GM21390 (cell line): Measurements from ENCODE around the gene HDAC4.

Source experiments
- ATAC-seq: cut with Tn5 transposase; IDR thresholded peaks from one replicate; pipeline ENCODE4 v1.9.1; 2021; ENCODE audit not compliant: unreplicated experiment

Gene HDAC4

DNA sequence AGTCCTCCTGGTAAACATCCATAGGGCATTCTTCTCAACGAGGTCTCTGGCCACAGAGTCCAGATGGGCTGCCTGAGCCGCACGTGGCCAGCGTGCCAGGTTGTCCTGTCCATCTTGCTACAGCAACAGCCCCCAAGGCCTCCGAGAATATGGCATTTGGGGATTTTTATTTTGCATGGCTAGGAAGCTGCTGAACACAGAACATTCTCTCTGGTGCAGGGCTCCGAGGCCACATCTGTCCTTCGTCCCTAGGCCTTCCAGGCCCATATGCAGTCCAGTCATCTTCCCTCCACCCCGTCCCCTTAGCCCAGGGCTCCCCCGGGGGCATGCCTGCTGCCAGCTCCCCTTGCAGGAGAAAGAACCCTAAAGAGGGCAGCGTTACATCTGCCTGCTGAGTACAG, 2.3 kb downstream of the HDAC4 start:
- no peak for ATAC-seq

DNA sequence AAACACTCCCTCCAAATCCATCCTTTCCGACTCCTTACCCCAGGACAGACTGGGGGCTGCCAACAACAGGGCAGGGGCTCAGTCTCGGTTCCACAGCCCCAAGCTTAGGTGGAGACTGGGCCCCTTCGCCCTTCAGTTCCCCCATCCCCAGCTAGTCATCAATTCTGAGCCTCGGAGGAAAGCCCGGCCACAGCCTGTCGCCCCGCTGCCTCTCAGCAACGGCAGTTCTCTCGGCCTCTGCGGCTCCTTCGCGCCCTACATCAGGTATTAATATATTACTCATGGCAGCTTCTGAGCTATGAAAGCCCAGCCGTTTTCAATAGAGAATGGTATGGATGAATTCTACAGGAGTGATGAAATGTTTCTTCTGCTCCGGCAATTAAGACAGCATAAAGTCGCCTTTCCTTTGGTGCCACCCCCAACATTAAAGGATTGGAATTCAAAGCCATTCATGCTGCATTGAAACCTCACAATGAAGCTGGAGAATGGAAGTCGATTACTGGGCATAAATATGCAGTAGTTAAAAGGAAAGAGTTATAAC, 2.8 kb downstream of the HDAC4 start:
- no peak for ATAC-seq

DNA sequence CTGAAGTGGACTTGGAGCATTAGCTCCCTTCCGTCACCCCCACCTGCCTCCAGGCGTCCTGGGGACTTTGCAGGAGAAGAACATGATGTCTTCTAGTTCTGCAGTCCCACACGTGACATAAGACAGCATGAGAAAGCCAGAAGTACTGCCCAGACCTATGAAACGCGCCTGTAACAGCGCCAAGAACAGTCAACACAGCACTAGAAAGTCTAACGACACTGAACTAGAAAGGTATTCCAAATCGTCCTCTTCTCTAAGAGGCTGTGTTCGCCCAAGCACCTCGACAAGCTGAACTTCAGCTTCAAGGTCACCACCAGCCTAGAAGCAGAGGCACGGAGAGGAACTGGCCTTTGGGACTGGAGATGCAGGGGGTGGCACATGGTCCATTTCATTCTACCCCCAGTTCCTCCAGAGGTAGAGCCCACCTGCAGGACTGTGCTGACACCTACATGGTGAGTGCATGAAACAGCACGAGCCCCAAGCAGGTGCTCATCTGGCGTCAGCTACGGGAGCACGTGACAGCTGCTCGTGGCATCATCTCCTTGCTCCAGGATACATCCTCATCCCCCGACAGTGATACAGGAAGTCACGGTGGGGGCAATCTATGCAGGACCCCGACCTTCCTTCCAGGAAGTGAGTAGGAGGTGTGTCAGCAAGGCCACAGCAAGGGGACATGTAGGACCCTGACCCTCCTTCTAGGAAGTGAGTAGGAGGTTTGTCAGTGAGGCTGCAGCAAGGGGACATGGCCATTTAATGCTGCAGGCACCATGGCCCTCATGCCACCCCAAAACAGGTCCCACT, 3.7 kb downstream of the HDAC4 start:
- ATAC-seq: no peak

DNA sequence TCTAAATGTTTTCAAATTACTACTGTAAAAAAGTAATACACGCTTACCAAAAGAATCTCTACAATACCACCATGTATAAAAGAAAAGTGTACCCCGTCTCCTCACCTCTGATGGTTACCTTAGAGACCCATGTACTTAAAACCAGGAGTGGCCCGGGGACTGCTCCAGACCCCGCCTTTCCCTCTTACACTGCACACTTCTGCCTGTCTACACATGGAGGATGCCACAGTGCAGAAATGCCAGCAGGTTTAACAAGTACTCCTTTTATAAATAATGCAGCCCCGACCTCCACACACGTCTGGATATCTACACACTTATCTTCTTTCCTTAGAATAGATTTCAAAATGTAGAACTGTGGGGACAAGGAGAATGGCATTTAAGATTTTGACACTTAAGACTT, 5.3 kb downstream of the HDAC4 start:
- ATAC-seq: no peak

DNA sequence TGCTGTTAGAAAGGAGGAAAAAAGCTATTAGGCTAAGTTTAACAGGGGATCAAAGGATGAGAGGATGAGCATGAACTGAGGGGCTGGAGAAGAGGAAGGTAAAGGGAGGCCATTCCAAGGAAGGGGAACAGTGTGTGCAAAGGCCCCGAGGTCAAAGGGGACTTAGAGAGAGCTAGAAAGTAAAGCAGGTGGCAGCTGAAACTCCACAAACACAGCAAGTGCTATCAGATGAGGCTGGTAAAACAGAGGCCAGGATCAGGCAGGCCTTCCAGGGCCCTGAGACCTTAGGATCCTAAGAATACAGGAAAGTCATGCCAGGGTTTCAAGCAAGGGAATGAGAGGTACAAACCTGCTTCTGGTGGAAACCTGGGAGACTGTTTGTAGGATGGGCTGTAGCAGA, 5.8 kb downstream of the HDAC4 start:
- no peak for ATAC-seq

DNA sequence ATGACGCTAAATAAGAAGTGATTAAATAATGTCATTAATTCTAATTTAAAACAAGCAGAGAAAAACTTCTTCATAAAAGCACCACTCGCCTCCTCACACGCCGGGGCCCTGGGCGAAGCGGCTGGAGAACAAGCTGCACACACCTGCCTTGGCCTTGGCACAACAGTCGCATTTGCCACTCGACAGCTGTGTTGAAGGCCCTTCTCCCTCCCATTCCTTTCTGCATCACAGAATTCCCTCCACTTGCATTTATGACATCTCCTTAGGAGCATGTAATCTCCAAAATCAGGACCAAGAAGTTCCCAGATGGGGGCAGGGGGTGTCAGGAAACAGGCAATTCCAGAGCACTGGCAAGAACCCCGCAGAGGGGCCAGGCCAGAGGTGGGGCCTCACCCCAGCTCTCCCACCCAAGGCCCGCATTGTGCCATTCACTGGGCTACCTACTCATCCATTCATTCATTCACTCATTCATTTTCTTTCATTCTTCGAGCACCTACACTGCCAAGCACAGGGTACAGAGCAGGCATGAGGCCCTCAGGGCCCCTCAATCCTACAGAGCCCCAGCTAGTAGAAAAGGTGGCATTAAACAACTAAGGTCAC, 6.4 kb downstream of the HDAC4 start:
- no peak for ATAC-seq

DNA sequence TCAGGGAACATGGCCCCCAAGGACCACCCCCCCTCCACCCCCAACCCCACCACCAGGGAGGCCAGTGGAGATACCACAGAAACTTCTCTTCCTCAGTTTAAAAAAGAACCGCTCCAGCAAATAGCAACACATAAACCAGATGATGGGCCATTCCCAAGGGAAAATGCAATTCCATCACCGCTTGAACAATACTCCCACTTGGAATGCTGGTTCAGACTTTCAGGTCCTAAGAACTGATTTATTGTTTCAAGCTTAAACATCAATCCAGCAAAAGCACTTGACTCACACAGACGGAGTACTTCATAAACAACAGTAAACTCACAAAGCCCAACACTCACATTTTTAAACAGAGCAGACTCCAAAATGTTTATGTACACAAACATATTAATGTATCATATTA, 6.9 kb downstream of the HDAC4 start:
- no peak for ATAC-seq

DNA sequence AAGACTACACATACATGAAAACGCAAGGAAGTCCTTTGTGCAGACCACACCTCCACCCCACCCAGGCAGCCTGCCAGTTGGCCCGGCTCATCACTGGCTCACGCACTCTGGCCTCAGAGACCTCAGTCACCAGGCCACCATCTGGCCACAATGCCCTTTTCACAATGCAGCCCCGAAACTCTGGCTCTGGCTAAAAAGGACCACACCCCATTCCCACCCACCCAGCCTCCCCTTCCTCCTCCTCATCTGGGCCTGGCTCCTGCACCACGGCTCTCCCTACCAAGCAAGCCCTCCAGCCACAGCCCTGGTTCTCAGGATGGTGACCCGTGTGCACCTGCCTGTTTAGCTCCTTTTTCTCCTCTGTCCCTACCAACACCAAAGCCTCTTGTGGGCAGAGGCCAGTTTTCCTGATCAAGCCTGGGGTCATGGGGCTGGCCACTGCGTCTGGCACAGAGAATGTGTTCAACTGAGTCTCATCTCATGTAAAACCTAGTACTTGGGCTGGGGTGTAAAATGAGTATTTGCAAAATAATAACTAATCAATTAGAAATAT, 7.4 kb downstream of the HDAC4 start:
- ATAC-seq: no peak

DNA sequence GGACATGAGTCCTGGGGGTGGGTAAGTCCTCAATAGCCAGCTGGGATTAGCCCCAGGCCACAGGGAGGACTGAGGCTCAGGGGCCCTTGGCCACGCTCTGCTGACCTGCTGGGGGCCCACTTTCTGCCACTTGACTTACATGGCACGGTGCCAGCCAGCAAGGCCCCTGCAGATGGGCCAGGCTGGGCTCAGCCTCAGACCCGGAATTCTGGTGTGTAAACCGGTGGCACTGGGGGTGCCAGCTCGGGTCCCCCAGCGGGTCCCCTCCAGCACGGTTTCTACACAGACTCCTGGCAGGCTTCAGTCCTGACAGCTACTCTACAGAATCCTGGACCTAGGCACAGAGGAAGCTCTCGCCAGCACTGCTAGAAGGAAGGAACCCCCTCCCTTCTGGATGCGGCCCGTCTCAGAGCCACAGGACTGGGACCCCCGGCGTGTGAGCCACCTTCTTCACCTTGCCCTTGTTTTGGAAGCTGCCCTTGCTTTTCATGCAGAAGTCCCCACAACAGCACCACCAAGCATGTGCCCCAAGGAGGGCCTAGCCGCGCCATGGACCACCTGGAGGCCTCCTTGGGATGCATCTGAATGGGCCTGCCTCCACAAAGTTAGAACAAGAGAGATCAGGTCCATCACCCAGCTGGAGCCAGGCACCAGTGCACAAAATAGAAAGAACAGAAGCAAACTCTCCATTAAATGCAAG, 8.0 kb downstream of the HDAC4 start:
- no peak for ATAC-seq

DNA sequence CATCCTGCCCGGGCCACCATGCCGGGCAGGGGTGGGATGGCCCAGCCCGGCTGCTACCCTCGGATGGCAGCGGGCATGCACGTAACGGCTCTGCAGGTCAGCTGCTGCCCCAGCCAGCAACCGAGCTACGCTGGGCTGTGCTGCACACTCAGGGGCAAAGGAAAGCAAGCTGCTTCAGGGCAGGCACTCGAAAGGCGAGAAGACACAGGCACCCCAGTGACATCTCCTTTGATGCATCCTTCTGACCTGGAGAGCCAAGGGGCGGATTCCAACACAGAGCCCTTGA, 8.8 kb downstream of the HDAC4 start:
- no peak for ATAC-seq

DNA sequence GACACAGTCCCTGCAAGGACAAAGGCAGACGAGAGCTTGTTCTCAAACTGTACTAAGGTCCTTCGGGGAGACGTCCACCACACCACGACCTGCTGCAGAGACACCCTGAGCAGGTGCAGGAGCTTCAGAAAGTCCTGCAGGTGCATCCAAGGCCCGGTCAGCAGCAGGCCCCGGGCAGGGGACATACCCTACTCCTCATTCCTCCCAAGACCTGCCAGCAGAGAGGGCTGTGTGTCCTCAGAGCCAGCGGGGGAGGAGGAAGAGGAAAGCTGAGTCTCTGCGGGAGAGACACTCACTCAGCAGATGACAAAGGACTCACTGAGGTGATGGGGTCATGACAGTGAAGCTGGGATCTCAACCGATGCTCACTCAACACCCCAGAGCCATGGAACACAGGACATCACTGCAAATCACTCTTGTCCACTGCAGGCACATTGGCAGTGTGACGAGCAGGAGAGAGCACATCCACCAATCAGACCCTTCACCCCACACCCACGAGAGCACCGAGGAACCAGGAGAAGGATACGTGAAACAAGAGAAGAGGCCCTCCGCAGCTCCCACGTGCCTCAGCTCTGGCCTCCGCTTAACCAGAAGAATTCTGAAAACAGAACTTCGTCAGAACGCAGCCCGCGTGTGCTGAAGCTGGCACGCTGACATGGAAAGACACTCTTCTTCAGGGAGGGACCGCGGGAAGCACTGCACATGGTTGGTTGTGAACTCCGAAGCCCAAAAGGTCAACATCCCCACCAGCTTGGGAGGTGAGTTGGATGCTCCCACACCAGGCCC, 9.3 kb downstream of the HDAC4 start:
- no peak for ATAC-seq

DNA sequence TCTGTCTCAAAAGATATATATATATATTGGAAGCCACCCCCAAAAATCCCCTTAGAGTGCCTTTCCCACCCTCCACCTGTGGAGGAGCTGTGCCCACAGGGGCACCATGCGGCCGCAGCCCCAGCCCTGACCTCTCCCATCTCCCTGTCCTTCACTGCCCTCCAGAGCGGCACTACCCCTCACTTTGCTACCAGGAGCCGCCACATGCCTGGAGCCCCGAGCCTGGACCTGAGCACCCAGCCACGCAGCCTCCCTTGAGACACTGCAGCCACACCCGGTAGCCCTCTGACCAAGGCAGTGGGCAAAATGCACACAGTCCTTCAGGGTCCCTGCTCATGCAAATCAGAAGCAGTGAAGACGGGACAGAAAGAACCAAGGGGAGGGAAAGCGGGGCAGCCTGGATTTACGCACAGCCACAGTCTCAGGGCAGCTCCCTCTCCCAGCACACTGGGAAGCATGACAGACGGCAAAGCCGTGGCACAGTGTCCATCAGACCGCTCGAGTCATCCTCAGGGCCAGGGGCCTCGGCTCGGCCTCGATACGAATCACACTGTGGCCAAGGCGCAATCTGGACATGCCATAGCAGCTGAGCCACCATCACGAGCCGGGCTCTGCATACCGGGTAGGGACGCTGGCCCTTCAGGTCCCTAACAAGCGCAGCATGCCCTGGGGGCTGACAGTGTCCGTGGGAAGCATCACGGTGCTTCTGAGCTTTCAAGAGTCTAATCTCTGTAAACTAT, 10.1 kb downstream of the HDAC4 start:
- no peak for ATAC-seq

DNA sequence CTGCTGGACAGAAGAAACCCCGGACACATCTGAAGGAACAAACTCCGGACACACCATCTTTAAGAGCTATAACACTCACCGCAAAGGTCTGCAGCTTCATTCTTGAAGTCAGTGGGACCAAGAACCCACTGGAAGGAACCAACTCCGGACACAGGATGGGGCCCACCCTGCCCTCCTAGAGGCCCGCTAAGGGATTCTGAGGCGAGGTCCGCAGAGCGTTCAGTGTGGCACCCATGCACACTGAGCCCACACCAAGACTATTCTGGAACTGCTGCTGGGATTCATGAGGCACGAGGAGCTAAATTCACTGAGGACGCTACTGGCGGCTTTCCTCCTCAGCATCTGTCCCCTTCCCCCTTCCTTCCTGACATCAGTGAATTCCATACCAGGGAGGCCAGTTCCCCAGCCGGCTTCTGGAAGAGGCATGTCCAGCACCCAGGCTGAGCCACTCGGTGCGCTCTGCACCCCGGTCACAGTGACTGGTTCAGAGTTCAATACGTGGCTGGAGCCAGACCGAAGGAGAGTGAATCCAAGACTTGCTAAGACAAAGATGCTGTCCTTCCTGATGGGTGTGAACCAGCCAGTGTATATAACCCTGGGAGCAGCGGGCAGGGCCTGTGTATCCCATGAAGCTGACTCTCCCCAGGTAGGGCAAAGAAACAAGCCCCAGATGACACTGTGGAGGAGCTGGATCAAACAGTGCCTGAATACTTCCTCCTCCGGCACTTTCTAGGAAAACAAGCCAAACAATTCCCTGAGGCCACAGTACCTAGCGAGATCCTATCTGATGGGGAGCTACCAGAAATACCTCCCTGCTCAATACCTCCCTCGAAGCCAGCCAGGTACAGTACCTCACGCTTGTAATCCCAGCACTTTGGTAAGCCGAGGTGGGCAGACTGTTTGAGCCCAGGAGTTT, 11.1 kb downstream of the HDAC4 start:
- no peak for ATAC-seq

DNA sequence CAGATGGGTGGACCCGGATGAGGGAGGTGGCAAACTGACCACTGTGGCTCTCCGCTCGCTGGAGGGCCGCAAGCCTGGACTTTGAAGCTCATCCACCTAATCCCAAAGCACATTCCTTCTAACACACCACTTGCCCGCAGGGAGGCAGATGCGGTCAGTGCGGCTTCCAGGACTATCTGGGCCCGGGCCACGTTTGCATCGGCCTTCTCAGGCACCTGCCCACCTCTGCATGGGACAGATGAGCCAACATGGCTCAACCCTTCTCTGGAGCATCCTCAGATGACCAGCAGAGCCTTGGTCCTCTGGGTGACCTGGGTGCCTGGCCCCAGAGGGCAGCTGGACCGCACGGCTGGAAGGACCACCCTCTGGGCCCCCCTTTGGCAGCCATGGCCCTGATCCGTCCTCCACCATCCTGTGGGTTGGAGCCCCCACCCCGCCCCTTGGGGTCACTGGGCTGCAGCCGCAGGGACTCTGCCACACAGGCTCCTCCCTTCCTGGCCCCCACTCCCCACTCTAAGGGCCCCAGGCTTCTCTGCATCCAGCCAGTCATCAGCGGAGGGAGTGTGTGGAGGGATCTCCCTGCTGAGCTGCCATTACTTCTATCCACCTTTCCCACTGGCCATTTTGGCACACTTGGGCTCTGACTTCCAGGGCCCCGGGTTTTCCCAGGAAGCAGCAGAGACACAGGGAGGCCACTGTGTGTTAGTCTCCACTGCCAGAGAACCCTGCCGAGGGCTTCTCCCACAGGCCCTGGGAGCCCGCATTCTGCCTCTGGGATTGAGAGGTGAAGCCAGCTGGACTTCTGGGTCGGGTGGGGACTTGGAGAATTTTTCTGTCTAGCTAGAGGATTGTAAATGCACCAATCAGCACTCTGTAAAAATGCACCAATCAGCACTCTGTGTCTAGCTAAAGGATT, 12.3 kb downstream of the HDAC4 start:
- ATAC-seq: no peak

DNA sequence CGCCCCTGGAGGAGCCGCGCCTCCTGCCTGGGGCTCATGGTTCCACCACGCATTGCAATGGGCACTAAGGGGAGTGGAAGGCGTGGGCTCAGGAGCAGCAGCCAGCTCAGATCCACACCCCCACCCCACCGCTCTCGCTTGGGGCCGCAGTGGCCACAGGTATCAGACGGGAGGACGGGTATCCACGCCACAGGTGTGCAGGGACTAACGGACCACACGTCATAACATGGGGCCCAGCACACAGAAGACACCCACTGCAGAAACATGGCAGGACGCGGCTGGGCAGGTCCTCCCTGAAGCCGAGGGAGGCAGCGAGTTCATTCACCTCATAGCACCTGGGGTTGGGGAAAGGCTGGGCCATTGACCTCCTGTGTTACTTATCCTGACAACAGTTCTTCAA, 13.0 kb downstream of the HDAC4 start:
- ATAC-seq: no peak

DNA sequence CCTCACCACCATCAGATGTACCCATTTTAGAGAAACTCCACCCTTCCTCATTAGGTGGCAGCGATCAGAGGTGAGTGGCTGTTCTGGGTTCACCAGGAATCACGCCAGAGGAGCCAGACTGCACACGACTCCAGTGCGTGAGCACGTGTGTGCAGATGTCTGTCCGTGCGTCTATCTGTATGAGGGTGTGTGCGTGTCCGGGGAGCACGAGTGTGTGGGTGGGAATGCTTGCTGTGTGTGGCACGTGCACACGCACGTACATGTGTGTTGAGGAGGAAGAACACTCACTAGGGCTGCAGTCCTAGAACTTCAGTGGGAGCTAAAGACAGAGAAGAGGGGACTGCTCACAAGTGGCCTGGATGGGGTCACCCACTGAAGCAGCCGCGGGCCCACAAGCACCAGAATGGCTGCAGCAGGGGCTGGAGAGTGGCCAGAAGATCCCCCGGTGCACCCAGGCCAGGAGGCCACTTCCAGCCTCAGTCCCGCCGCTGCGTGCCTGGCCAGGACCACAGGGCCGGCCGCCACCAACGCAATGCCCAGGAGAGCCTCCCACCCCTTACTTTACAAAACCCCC, 13.9 kb downstream of the HDAC4 start:
- no peak for ATAC-seq

DNA sequence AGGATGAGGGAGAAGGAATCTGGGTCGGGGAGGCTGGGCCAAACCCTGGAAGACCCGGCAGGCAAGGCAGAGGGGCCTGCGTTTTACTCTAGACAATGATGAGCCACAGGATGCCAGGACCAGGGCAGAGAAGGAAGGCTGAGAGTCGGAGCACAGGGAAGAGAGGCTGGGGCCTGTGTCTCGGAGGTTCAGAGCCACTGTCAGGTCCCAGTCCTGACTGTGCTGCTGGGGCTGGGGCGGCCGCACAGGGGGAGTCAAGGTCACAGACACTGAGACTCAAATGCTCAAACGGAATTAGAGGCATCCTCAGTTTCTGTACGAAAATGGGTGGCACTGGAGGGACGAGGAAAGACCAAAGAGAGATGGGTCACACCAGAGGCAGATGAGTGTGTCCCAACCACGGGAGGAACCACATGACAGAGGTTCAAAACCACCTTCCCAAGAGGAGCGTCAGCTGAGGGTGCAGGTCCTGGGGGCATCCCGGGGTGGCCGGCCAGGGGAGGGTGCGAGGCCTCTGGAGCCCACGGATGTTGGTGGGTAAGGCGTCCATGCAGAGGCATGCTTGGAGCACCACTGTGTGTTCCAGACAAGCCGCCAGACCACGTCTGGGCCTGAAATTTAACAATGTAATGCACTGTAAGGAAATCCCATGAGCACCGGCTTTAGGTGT, 14.7 kb downstream of the HDAC4 start:
- no peak for ATAC-seq
